Measurements from ENCODE around the gene RSPO4.

Gene RSPO4

GRCh38 chr20:926670-927069, 75.4 kb downstream of the RSPO4 start:
- Mint-ChIP-seq H3K4me3 (no peak overlapping the region), H3K4me1 (no peaks in the 10 kb centered on the region), H3K36me3 (ENCODE audit: low read depth) (no peaks in the 10 kb centered on the region), H3K9me3 (peaks cover 45% of the 10 kb centered on the region), H3K27ac (no peak overlapping the region), H3K27me3 (ENCODE audit: low read depth, poor library complexity) (peaks cover 7% of the 10 kb centered on the region)
- TF ChIP-seq, protein P1, sequence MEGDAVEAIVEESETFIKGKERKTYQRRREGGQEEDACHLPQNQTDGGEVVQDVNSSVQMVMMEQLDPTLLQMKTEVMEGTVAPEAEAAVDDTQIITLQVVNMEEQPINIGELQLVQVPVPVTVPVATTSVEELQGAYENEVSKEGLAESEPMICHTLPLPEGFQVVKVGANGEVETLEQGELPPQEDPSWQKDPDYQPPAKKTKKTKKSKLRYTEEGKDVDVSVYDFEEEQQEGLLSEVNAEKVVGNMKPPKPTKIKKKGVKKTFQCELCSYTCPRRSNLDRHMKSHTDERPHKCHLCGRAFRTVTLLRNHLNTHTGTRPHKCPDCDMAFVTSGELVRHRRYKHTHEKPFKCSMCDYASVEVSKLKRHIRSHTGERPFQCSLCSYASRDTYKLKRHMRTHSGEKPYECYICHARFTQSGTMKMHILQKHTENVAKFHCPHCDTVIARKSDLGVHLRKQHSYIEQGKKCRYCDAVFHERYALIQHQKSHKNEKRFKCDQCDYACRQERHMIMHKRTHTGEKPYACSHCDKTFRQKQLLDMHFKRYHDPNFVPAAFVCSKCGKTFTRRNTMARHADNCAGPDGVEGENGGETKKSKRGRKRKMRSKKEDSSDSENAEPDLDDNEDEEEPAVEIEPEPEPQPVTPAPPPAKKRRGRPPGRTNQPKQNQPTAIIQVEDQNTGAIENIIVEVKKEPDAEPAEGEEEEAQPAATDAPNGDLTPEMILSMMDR (IDR thresholded peaks at IDR 0.05) = no peak
- DNase-seq = no peak

DNA sequence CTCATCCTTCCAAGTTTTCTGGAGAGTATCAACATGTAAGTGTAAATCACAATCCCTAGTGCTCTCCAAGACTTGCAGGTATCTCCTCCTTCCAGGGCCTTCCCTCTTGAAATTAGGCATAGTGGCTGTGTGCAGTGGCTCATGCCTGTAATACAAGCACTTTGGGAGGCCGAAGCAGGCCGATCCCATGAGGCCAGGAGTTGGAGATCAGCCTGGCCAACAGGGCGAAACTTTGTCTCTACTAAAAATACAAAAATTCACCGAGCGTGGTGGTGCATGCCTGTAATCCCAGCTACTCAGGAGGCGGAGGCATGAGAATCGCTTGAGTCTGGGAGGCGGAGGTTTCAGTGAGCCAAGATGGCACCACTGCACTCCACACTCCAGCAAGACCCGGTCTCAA, 76.6 kb downstream of the RSPO4 start:
- Mint-ChIP-seq H3K36me3 (ENCODE audit: low read depth) (no peaks in the 10 kb centered on the region), H3K4me3 (no peak overlapping the region), H3K27me3 (ENCODE audit: low read depth, poor library complexity) (peaks cover 7% of the 10 kb centered on the region), H3K27ac (no peak overlapping the region), H3K4me1 (no peaks in the 10 kb centered on the region), H3K9me3 (peaks cover 34% of the 10 kb centered on the region)
- TF ChIP-seq, protein P1 (IDR thresholded peaks at IDR 0.05) = no peak
- no peak for DNase-seq

GRCh38 chr20:924639-925038, 77.5 kb downstream of the RSPO4 start:
- peaks cover 2% of the 10 kb centered on the region for H3K4me1 Mint-ChIP-seq
- no peaks in the 10 kb centered on the region for H3K36me3 Mint-ChIP-seq (ENCODE audit: low read depth)
- TF ChIP-seq, protein P1 (IDR thresholded peaks at IDR 0.05) = no peak
- peaks cover 9% of the 10 kb centered on the region for H3K27me3 Mint-ChIP-seq (ENCODE audit: low read depth, poor library complexity)
- H3K4me3 Mint-ChIP-seq = no peak overlapping the region
- no peak overlapping the region for H3K27ac Mint-ChIP-seq
- H3K9me3 Mint-ChIP-seq = peaks cover 25% of the 10 kb centered on the region
- DNase-seq = no peak

DNA sequence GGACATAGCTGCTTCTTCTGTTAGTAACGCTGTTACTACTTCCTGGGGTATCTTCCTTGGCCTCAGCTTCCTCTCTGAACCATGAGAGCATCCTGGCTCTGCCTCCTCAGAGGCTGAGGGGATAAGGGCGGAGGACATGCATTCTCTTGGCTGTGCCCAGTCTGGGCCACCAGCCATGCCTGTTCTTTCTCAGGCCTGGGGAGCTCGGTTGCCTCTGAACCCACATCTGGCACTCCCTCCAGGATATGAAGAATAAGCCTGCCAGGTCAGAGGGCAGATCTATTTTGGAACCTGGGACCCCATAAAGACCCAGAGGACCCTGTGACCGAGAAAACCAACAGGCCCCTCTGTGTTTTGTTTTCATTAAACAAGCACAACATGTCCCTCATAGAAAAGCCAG, 79.3 kb downstream of the RSPO4 start:
- Mint-ChIP-seq H3K27me3 (ENCODE audit: low read depth, poor library complexity) (peaks cover 15% of the 10 kb centered on the region), H3K9me3 (peaks cover 8% of the 10 kb centered on the region), H3K36me3 (ENCODE audit: low read depth) (no peaks in the 10 kb centered on the region), H3K4me3 (no peak overlapping the region), H3K4me1 (peaks cover 13% of the 10 kb centered on the region), H3K27ac (no peak overlapping the region)
- TF ChIP-seq, protein P1 (IDR thresholded peaks at IDR 0.05) = no peak
- no peak for DNase-seq

DNA sequence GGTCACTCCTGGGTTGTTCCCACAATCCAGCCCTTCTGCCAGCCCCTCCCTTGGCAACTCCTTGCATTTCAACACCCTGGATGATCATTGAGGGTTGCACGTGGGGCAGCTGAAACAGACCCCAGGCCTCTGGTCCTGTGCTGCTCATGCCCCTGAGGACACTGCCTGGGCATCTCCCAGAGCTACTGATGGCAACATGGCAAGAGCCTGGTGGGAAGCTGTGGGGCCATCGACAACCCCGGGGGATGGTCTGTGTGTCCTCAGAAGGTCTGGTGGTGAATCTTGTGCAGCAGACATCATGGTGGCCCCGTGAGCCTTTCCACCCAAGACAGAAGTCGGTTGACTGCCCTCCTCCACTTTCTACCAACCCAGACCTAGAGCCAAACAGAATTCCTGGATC, 81.0 kb downstream of the RSPO4 start:
- H3K9me3 Mint-ChIP-seq = no peaks in the 10 kb centered on the region
- DNase-seq = no peak
- H3K4me1 Mint-ChIP-seq = peaks cover 30% of the 10 kb centered on the region
- H3K4me3 Mint-ChIP-seq = no peak overlapping the region
- peaks cover 15% of the 10 kb centered on the region for H3K27me3 Mint-ChIP-seq (ENCODE audit: low read depth, poor library complexity)
- no peak overlapping the region for H3K27ac Mint-ChIP-seq
- TF ChIP-seq, protein P1 (IDR thresholded peaks at IDR 0.05) = no peak
- no peaks in the 10 kb centered on the region for H3K36me3 Mint-ChIP-seq (ENCODE audit: low read depth)

DNA sequence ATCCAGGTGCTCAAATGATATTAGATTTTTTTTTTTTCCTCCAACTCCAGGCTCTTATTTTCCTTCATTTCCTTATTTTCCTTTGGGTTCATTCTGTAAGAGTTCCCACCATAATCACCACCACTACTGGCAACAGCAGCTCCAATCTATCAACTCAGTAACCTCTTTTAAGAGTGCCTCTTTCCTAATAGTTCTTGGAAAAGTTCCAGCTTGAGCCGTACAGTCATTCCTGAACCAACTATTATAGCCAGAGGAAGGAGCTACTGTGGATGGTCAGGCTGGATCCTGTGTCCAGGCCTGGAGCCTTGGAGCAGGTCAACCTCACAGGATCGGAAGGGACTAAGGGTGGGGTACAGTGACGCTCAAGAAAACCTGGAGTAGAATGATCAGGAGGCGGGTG, 81.8 kb downstream of the RSPO4 start:
- Mint-ChIP-seq H3K4me3 (no peak overlapping the region), H3K27ac (no peak overlapping the region), H3K4me1 (peaks cover 38% of the 10 kb centered on the region), H3K27me3 (ENCODE audit: low read depth, poor library complexity) (peaks cover 15% of the 10 kb centered on the region), H3K36me3 (ENCODE audit: low read depth) (no peaks in the 10 kb centered on the region), H3K9me3 (no peaks in the 10 kb centered on the region)
- TF ChIP-seq, protein P1 (IDR thresholded peaks at IDR 0.05) = no peak
- DNase-seq = no peak

All from nephron progenitor cell (in vitro differentiated cells).